Suprapubic skin (tissue), 4 donors: ENCODE measurements around the gene RNFT2. TPM values are rescaled to one million over a fixed set of nuclear protein-coding genes. Genes with fewer than 3 reads are reported as not detected.

Source experiments
- DNase-seq, 2 donors: peaks; one replicate each; pipeline ENCODE4 v3.0.0-alpha.2; 2019; ENCODE audit warnings: low spot score in 2 of 2
- H3K27ac ChIP-seq: fragments of 200-600 bp; sonication (generic); one replicate; pipeline ENCODE4 v1.5.1; 2019
- H3K27me3 ChIP-seq: fragments of 200-600 bp; sonication (generic); one replicate; pipeline ENCODE4 v1.5.1; 2019
- H3K36me3 ChIP-seq: fragments of 200-600 bp; sonication (generic); one replicate; pipeline ENCODE4 v1.5.1; 2019
- H3K4me1 ChIP-seq: fragments of 200-600 bp; sonication (generic); one replicate; pipeline ENCODE4 v1.5.1; 2019
- H3K4me3 ChIP-seq: fragments of 200-600 bp; sonication (generic); one replicate; pipeline ENCODE4 v1.5.1; 2019; ENCODE audit warnings: mild to moderate bottlenecking
- H3K9me3 ChIP-seq: fragments of 200-600 bp; sonication (generic); one replicate; pipeline ENCODE4 v1.5.1; 2019
- CTCF ChIP-seq, 2 donors: fragments of 200-600 bp in 1 of 2; fragments of 450-650 bp in 1 of 2; sonication (generic) in 1 of 2; IDR thresholded peaks; one replicate each; pipeline ENCODE4 v1.5.1; 2016 to 2019; ENCODE audit warnings: antibody characterized with exemption in 2 of 2, mild to moderate bottlenecking in 1 of 2, moderate library complexity in 1 of 2
- EP300 ChIP-seq: sonication (generic); formaldehyde crosslinking; IDR thresholded peaks from one replicate; pipeline ENCODE4 v1.6.1; 2017; ENCODE audit warnings: antibody characterized with exemption
- POLR2A ChIP-seq, 2 donors: fragments of 450-650 bp; IDR thresholded peaks; one replicate each; pipeline ENCODE4 v1.6.1; 2017; ENCODE audit warnings: antibody characterized with exemption in 2 of 2, mild to moderate bottlenecking in 2 of 2, moderate library complexity in 2 of 2
- POLR2AphosphoS5 ChIP-seq, 3 donors: sonication (generic); formaldehyde crosslinking; IDR thresholded peaks; one replicate each; pipeline ENCODE4 v1.6.1; 2017; ENCODE audit warnings: antibody characterized with exemption in 3 of 3
- WGBS: methylation state at CpG from one replicate; pipeline ENCODE4 v1.1.5; 2018; 5-methylcytosine and 5-hydroxymethylcytosine counted together
- total RNA-seq, 4 donors: library from RNA; depleted of rRNA; stranded (reverse); fragments of >200 nt; gene quantifications; one replicate each; pipeline ENCODE4 v1.1.0, GENCODE V29; 2016

Gene RNFT2
- total RNA-seq, 4 donors from 2014 or later: 0.40 to 1.4 (median 0.69) TPM

GRCh38 chr12:116864371-116865160 is 126.5 kb downstream of the RNFT2 start:
- DNase-seq: no peak
- Histone ChIP-seq H3K27ac (no peak overlapping the region), H3K36me3 (no peaks in the 10 kb centered on the region), H3K4me3 (no peak overlapping the region), H3K9me3 (no peaks in the 10 kb centered on the region), H3K27me3 (peaks cover 3% of the 10 kb centered on the region), H3K4me1 (no peaks in the 10 kb centered on the region)
- WGBS: 50% methylated on average over 13 of the region's 13 CpGs
- no peak for TF ChIP-seq EP300
- no peak for TF ChIP-seq CTCF (IDR thresholded peaks at IDR 0.05)
- no peak for TF ChIP-seq POLR2A (IDR thresholded peaks at IDR 0.05)
- no peak for TF ChIP-seq POLR2AphosphoS5 (IDR thresholded peaks at IDR 0.05)

- no peaks in the 10 kb centered on the region for H3K36me3 ChIP-seq
- no peak overlapping the region for H3K27ac ChIP-seq
- no peaks in the 10 kb centered on the region for H3K4me1 ChIP-seq
- H3K27me3 ChIP-seq: peaks cover 10% of the 10 kb centered on the region
- no peak for DNase-seq
- no peak overlapping the region for H3K4me3 ChIP-seq
- TF ChIP-seq EP300 (no peak), CTCF (IDR thresholded peaks at IDR 0.05) (no peak), POLR2A (IDR thresholded peaks at IDR 0.05) (no peak), POLR2AphosphoS5 (IDR thresholded peaks at IDR 0.05) (no peak)
- H3K9me3 ChIP-seq: no peaks in the 10 kb centered on the region
- WGBS: 89% methylated on average over 2 of the region's 2 CpGs
Observed at GRCh38 chr12:116867523-116867922, 129.4 kb downstream of the RNFT2 start.

GRCh38 chr12:116870306-116870705 is 132.2 kb downstream of the RNFT2 start:
- DNase-seq: no peak
- WGBS: 69% methylated on average over 4 of the region's 4 CpGs
- TF ChIP-seq POLR2AphosphoS5 (IDR thresholded peaks at IDR 0.05) (no peak), EP300 (no peak), POLR2A (IDR thresholded peaks at IDR 0.05) (no peak), CTCF (IDR thresholded peaks at IDR 0.05) (no peak)

GRCh38 chr12:116874324-116874995 is 136.3 kb downstream of the RNFT2 start:
- DNase-seq: no peak
- H3K27ac ChIP-seq: no peak overlapping the region
- no peaks in the 10 kb centered on the region for H3K9me3 ChIP-seq
- H3K36me3 ChIP-seq: no peaks in the 10 kb centered on the region
- peaks cover 70% of the 10 kb centered on the region for H3K27me3 ChIP-seq
- TF ChIP-seq CTCF (IDR thresholded peaks at IDR 0.05) (no peak), EP300 (no peak), POLR2A (IDR thresholded peaks at IDR 0.05) (no peak)
- no peak overlapping the region for H3K4me3 ChIP-seq
- 88% methylated on average over 4 of the region's 4 CpGs for WGBS
- peaks cover 12% of the 10 kb centered on the region for H3K4me1 ChIP-seq

More at GRCh38 chr12:116870306-116870705, 132.2 kb downstream of the RNFT2 start:
- no peaks in the 10 kb centered on the region for H3K9me3 ChIP-seq
- no peaks in the 10 kb centered on the region for H3K4me1 ChIP-seq
- H3K27ac ChIP-seq: no peak overlapping the region
- H3K4me3 ChIP-seq: no peak overlapping the region
- H3K36me3 ChIP-seq: no peaks in the 10 kb centered on the region
- peaks cover 29% of the 10 kb centered on the region for H3K27me3 ChIP-seq

GRCh38 chr12:116876151-116876869 is 138.2 kb downstream of the RNFT2 start:
- H3K9me3 ChIP-seq: no peaks in the 10 kb centered on the region
- H3K4me3 ChIP-seq: no peak overlapping the region
- DNase-seq: no peak
- H3K4me1 ChIP-seq: peaks cover 26% of the 10 kb centered on the region
- no peak overlapping the region for H3K27ac ChIP-seq
- TF ChIP-seq POLR2A (IDR thresholded peaks at IDR 0.05) (no peak), CTCF (IDR thresholded peaks at IDR 0.05) (no peak), POLR2AphosphoS5 (IDR thresholded peaks at IDR 0.05) (no peak), EP300 (no peak)
- 17% methylated on average over 19 of the region's 19 CpGs for WGBS
- no peaks in the 10 kb centered on the region for H3K36me3 ChIP-seq
- H3K27me3 ChIP-seq: peaks cover 88% of the 10 kb centered on the region
